ENCODE results near the gene PPFIBP1. TPM values are rescaled to one million over a fixed set of nuclear protein-coding genes. Genes with fewer than 3 reads are reported as not detected.

Gene PPFIBP1
- total RNA-seq: 59.3 and 72.2 TPM in 2 replicates

DNA sequence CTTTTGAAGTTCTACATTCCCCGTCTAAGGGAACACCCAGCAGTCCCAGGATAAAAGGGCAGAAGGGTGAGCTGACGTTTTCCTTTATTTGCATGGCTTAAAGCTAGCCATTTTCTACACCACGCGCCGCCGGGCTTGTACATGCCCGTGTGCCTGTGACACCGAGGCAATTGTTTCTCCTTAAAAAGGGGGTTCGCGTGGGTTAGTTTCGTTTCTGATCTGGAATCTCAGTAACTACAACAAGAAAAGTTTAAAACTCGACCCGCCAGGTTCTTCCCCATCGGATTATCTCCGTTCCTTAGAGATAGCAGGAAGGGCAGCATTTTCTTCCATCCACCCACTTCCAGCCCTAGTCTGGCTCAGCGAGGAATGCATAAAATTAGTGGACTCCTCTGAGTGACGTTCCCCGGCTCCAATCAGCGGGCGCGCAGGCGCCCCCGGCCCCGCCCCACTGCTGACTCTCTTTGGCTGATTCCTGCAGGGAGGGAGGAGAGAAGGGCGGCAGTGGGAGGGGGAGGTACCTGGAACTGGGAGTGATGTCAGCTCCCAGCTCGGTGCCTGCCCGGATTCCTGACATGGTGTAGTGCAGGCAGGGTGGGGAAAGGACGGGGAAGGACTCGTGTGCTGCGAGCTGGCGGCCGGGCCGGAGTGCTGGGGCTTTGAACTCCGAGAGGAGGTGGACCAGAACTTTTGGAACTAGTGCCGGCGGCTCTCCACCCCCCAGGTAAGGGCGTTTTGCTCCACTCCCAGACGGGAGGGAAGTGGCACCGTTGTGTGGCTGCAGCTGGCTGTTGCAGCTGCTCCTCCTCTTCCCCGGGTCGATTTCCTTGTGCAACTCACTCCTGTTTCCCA, at the start of gene PPFIBP1:
Gene PPFIBP1 (plus strand): TSS at position 565 of the 852 bp plus-strand sequence. CDS start 109,191 bp downstream, outside the sequence.

DNA sequence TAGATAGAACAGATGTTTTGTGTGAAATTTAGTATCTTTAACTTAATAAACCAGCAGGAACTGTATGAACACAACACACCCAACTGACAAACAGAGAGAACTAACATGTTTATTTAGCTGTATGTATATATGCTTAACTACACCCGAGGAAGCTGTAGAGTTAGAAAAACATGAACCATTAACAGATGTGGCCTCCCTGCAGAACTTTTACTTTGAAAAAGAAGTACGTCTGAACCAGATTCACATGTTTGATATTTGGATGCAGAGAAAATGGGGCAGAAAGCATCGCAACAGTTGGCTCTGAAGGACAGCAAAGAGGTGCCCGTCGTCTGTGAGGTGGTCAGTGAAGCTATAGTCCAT, 172.3 kb downstream of the PPFIBP1 start, which contains the start of gene REP15:
Gene REP15 (plus strand): TSS at position 155 of the 360 bp plus-strand sequence. CDS start 116 bp downstream, at position 271.

DNA sequence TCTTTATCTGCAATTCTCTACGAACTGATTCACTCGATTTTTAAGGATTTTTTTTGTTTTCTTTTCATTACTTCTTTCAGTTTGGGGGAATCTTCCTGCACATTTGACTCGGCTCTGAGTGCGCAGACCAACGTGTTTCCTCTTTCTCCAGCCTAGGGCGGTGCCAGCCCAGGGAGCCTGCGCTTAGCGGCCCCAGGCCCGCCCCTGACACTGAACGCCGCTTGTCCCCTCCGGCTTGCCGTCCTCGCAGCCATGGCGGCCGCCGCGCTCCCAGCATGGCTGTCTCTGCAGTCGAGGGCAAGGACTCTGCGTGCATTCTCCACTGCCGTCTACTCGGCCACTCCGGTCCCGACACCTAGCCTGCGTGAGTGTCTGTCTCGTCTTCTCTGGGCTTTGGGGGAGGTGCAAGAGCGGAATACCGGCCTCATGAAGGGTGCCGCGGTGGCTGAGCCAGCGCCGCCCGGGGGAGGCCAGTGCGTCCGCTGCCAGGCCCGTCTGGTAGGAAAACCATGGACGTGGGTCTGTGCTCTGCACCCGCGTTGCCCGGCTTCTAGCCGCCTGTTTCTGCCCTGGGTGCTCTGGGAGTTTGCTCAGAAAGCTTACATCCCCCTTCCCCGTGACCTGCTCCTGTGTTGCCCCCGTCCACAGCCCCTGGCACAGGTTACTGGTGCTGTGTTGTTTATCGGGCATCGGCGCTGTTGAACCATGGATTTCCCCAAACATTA, 186.7 kb downstream of the PPFIBP1 start, which contains the start of gene MRPS35:
Gene MRPS35 (plus strand): TSS at position 241 of the 725 bp plus-strand sequence. CDS start 12 bp downstream, at position 253.

Other genes with a start within 250 kb of the PPFIBP1 start
- 1.2 and 1.6 TPM in 2 replicates for gene BMAL2, start 191.4 kb upstream of the PPFIBP1 start, total RNA-seq
- gene SMCO2, start 77.5 kb upstream of the PPFIBP1 start, total RNA-seq: 0.39 TPM in 1 of 2 replicates, not detected in the other
- 0.65 and 0.79 TPM in 2 replicates for gene REP15, start 172.2 kb downstream of the PPFIBP1 start, total RNA-seq
- 35.7 and 43.3 TPM in 2 replicates for gene MRPS35, start 186.6 kb downstream of the PPFIBP1 start, total RNA-seq

Measured in placental epithelial cell (primary cell).